Suppressor macrophage (primary cell): Measurements from ENCODE around the gene GPR176.
A peak's percentile ranks its signal among the peaks of the same experiment; 100 is the strongest.

Experiments used
- DNase-seq, 4 experiments: peaks; one replicate each; pipeline ENCODE4 v3.0.0-alpha.2; 2020 to 2022

The GPR176 gene

GRCh38 chr15:39889601-39890000, 30.5 kb downstream of the GPR176 start:
- DNase-seq: no peak

- DNase-seq: no peak
These were observed 31.3 kb downstream of the GPR176 start for GRCh38 chr15:39888809-39889208.

DNA sequence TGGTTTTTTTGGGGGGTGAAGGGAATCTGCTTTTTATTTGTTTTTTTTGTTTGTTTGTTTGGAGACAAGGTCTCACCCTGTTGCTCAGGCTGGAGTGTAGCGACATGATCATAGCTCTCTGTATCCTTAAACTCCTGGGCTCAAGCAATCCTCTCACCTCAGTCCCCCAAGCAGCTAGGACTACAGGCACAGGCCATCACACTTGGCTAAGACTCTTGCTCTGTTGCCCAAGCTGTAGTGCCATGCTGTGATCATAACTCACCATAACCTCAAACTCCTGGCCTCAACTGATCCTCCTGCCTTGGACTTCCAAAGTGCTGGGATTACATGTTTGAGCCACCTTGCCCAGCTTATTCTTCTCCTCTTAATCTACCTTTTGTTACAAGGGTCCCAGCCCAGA, 31.8 kb downstream of the GPR176 start:
- DNase-seq: no peak

GRCh38 chr15:39887832-39888231, 32.2 kb downstream of the GPR176 start:
- peak; percentile 13 to 48 (median 26) for DNase-seq

GRCh38 chr15:39887211-39887610, 32.9 kb downstream of the GPR176 start:
- no peak for DNase-seq

- no peak for DNase-seq
These were observed 33.6 kb downstream of the GPR176 start for GRCh38 chr15:39886418-39886817.

GRCh38 chr15:39885099-39885777, 34.8 kb downstream of the GPR176 start:
- peak in 1 of 4 experiments; percentile 7 for DNase-seq

- no peak for DNase-seq
These were observed 35.7 kb downstream of the GPR176 start for GRCh38 chr15:39884351-39884750.

GRCh38 chr15:39882602-39883001, 37.5 kb downstream of the GPR176 start:
- DNase-seq: no peak

- peak in 2 of 4 experiments; percentile 13 to 17 for DNase-seq
These were observed 38.3 kb downstream of the GPR176 start for GRCh38 chr15:39881790-39882189.

DNA sequence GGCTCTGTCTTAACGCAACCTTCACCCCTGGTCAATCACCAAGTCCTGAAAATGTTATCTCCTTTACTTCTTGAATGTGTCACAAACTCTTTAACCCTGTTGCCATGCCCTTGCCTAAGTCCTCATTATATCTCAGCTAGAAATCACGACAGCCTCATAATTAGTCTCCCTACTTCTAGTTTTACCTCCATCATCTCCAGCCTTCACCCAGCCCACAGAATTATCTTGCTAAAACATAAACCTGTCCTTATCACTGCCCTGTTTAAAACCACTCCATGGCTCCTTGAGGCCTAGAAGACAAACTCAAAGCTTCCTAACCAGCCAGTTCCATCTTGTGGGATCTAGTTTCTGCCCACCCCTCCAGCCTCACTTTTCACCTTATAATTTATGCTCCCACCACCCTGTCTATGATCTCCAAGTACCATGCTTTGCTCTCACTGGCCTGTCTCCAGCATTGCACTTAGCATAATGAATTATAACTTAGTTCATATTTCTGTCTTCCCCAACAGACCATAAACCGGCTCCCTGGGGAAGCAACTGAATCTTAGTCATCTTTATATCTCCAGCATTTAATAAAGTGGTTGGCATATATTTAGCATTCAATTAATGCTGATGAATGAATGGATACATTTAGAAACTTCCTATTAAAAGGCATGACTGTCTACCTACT, 39.2 kb downstream of the GPR176 start:
- no peak for DNase-seq

DNA sequence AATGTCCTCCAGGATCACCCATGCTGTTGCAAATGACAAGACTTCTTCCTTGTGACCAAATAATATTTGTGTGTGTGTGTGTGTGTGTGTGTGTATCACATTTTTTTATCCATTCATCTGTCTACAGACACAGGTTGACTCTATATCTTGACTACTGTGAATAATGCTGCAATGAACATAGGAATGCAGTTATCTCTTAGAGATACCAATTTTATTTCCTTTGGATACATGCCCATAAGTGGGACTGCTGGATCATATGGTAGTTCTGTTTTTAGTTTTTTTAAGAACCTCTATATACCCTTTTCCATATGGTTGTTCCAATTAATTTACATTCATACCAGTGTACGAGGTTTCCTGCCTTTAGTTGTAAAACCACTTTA, 41.7 kb downstream of the GPR176 start:
- DNase-seq: no peak

- peak; percentile 44 to 61 (median 54) for DNase-seq
These were observed 45.0 kb downstream of the GPR176 start for GRCh38 chr15:39874890-39875549.

- no peak for DNase-seq
These were observed 46.1 kb downstream of the GPR176 start for GRCh38 chr15:39873978-39874377.

DNA sequence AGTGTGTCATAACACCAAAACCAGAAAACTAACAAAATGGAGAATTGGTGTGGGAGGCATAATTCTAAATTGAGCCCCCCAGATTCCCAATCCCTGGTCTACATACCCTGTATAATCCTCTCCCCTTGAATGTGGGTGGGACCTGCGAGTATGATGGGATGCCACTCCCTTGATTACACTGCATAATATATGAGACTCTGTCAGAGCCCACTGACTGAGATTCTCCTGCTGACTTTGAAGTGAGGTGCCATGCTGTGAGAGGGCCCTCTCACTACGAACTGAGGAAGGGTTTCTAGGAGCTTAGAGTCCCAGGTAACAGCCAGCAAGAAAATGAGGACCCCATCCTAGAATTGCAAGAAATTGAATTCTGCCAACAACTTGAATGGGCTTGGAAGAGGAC, 49.5 kb downstream of the GPR176 start:
- no peak for DNase-seq

DNA sequence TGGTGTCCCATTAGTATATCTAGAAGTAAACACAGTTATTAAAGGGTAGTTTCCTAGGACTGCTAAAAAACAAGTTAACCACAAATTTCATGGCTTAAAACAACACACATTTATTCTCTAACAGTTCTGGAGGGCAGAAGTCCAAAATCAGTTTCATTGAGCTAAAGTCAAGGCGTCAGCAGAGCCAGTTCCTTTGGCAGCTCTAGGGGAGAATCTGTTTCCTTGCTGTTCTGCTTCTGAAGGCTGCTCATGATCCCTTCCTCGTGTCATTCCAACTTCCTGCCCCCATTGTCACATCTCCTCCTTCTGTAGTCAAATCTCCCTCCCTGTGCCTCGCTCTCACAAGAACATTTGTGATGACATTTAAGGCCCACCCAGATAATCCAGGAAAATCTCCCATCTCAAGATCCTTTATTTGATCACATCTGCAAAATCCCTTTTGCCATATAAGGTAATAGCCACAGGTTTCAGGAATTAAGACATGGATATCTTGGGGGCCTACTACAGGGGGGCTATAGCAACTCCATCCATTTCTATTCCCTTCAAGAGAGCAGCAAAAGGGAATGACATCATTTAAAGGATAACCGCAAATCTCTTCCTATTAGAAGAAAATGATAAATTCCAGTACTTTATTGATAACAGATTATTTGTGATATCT, 50.1 kb downstream of the GPR176 start:
- DNase-seq: peak in 2 of 4 experiments; percentile 4 to 7

GRCh38 chr15:39869254-39869653, 50.8 kb downstream of the GPR176 start:
- DNase-seq: no peak

DNA sequence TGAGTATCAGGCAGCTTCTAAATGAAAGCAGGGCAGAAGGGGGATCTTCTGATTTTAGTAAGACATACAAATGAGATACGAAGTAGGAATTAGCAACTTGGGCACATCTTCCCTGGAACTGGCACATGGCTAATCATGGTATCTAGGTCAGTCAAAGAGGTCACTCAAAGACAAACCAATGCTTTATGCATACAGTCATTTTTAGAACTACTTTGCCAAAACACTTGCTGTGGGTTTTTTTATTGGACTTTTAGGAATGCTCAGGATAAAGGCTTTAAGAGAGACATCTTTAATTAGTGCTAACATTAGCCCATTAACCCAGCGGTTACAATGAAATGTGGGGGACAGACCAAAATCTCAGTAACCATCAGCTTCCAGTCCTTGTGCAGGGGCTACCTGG, 51.7 kb downstream of the GPR176 start:
- no peak for DNase-seq

GRCh38 chr15:39864116-39864515, 56.0 kb downstream of the GPR176 start:
- no peak for DNase-seq

DNA sequence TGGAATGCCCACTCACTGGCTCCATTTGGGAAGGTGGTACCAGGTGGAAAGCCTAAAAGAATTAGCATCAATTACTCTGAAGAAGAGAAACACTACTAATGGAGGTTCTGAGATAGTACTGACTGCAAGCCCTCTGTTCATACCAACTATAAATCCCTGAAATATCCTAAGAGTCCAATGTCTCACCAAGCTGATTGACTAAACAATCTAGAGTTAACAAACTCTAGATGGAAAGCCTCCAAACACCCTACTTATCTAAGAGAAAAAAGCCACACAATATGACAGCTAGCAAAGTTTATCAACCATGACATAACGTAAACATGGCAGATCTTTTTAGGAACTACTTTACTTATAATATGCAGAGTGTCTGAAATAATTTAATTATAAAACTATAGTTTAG, 59.2 kb downstream of the GPR176 start:
- DNase-seq: no peak

DNA sequence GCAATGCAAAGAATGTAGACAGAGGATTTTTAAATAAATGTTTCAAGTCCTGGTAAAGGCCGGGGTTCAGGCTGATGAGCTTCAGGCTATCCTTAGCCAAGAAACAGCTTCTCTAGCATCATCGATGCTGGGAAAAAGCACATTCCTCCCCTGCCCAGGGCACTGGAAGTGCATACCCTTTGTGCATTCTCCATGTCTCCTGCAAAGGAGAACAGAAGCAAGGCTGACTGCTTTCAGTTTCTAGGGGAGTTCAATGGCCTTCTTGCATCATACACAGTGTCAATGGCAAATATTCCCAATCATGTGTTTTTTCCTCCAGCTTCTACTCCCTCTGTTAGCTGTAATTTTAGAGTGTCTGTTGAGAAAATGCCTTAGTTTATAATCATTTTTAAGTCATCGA, 59.9 kb downstream of the GPR176 start:
- no peak for DNase-seq

GRCh38 chr15:39859636-39860035, 60.4 kb downstream of the GPR176 start:
- DNase-seq: no peak

DNA sequence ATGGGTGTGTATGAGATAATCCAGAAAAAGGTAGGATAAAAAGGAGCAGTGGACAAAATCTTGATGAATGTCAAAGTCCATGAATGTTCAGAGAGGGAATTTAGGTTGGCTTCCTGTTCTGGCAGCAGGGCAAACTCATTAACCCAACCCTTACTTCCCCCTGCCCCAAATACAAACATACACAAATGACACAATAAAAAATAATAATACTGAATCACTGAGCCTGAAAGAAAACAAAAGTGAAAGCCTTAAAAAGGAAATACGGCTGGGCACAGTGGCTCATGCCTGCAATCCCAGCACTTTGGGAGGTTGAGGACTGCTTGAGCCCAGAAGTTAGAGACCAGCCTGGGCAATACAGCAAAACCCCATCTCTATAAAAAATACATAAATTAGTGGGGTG, 62.9 kb downstream of the GPR176 start:
- no peak for DNase-seq
